ENCODE measurements around the gene CRLF1.
"Not testable (repeated sequence)": the region's sequence is repeated elsewhere in the genome, so short reads cannot be mapped to it uniquely, and the experiment has no call there.

The CRLF1 gene

GRCh38 chr19:18608102-18608804, 1.7 kb upstream of the CRLF1 start:
- DNase-seq: no peak

GRCh38 chr19:18607226-18608101, 865 bp upstream of the CRLF1 start:
- DNase-seq: no peak

- DNase-seq: no peak
These were observed 886 bp downstream of the CRLF1 start for GRCh38 chr19:18605546-18606280.

- no peak for DNase-seq
These were observed 1.4 kb downstream of the CRLF1 start for GRCh38 chr19:18605196-18605545.

- DNase-seq: no peak
These were observed 1.8 kb downstream of the CRLF1 start for GRCh38 chr19:18604820-18605159.

GRCh38 chr19:18603958-18604819, 2.4 kb downstream of the CRLF1 start:
- no peak for DNase-seq

- no peak for DNase-seq
These were observed 3.2 kb downstream of the CRLF1 start for GRCh38 chr19:18603255-18603957.

GRCh38 chr19:18601875-18602274, 4.7 kb downstream of the CRLF1 start:
- DNase-seq: no peak

GRCh38 chr19:18600692-18601397, 5.8 kb downstream of the CRLF1 start:
- not testable (repeated sequence) for DNase-seq

- no peak for DNase-seq
These were observed 7.1 kb downstream of the CRLF1 start for GRCh38 chr19:18599485-18599884.

- DNase-seq: no peak
These were observed 8.6 kb downstream of the CRLF1 start for GRCh38 chr19:18597809-18598660.

GRCh38 chr19:18596752-18597157, 9.8 kb downstream of the CRLF1 start:
- DNase-seq: peak; percentile 71

GRCh38 chr19:18595475-18595874, 11.1 kb downstream of the CRLF1 start:
- DNase-seq: no peak

GRCh38 chr19:18594824-18595373, 11.7 kb downstream of the CRLF1 start:
- DNase-seq: no peak

- peak; percentile 44 for DNase-seq
These were observed 12.3 kb downstream of the CRLF1 start for GRCh38 chr19:18594096-18594823.

- no peak for DNase-seq
These were observed 13.1 kb downstream of the CRLF1 start for GRCh38 chr19:18593367-18594095.

- DNase-seq: not testable (repeated sequence)
These were observed 13.9 kb downstream of the CRLF1 start for GRCh38 chr19:18592732-18593131.

- DNase-seq: no peak
These were observed 14.7 kb downstream of the CRLF1 start for GRCh38 chr19:18591735-18592385.
